OCI-LY1 (cell line): ENCODE results near the gene KCNB1.

ENCODE experiments used
- H2AFZ ChIP-seq: fragments of 200-600 bp; sonication (generic), shearing (Covaris generic); 2 replicates; pipeline ENCODE4 v1.6.0; 2014; ENCODE audit warnings: antibody characterized with exemption, mild to moderate bottlenecking, low read length
- H3F3A ChIP-seq: fragments of 200-600 bp; sonication (generic), shearing (Covaris generic); 2 replicates; pipeline ENCODE4 v1.6.0; 2014; ENCODE audit warnings: mild to moderate bottlenecking, antibody characterized with exemption, low read length, moderate library complexity; ENCODE audit not compliant: insufficient read depth
- H3K27ac ChIP-seq: fragments of 200-600 bp; sonication (generic); 2 replicates; pipeline ENCODE4 v1.5.1; 2014; ENCODE audit warnings: low read length, mixed run types, mild to moderate bottlenecking, low read depth; ENCODE audit not compliant: poor library complexity, severe bottlenecking
- H3K27me3 ChIP-seq: fragments of 200-600 bp; sonication (generic); 2 replicates; pipeline ENCODE4 v1.6.0; 2014; ENCODE audit warnings: antibody characterized with exemption, mild to moderate bottlenecking, low read length, moderate library complexity; ENCODE audit not compliant: insufficient read depth
- H3K36me3 ChIP-seq: fragments of 200-600 bp; sonication (generic); 2 replicates; pipeline ENCODE4 v1.6.1; 2014; ENCODE audit warnings: mild to moderate bottlenecking, antibody characterized with exemption, low read length, moderate library complexity, mixed read lengths; ENCODE audit not compliant: insufficient read depth
- H3K4me1 ChIP-seq: fragments of 200-600 bp; sonication (generic); 2 replicates; pipeline ENCODE4 v1.5.1; 2014; ENCODE audit warnings: mild to moderate bottlenecking, low read length, moderate library complexity; ENCODE audit not compliant: insufficient read depth, severe bottlenecking
- H3K4me2 ChIP-seq: fragments of 200-600 bp; sonication (generic), shearing (Covaris generic); 2 replicates; pipeline ENCODE4 v1.6.1; 2014; ENCODE audit warnings: low read length
- H3K4me3 ChIP-seq: fragments of 200-600 bp; sonication (generic); 2 replicates; pipeline ENCODE4 v1.5.1; 2014; ENCODE audit warnings: low read length, low read depth, mild to moderate bottlenecking, mixed read lengths; ENCODE audit not compliant: poor library complexity, severe bottlenecking
- H3K79me2 ChIP-seq: fragments of 200-600 bp; shearing (Covaris generic); 2 replicates; pipeline ENCODE4 v1.6.1; 2016; ENCODE audit warnings: mixed run types, low read length, mixed read lengths; ENCODE audit not compliant: insufficient read depth
- H3K9ac ChIP-seq: fragments of 200-600 bp; sonication (generic), shearing (Covaris generic); 2 replicates; pipeline ENCODE4 v1.6.1; 2014; ENCODE audit warnings: mild to moderate bottlenecking, low read length, mixed read lengths
- H3K9me2 ChIP-seq: fragments of 200-600 bp; sonication (generic), shearing (Covaris generic); 2 replicates; pipeline ENCODE4 v1.6.1; 2014; ENCODE audit warnings: low read depth, mild to moderate bottlenecking, low read length, mixed read lengths
- H3K9me3 ChIP-seq: fragments of 200-600 bp; shearing (Covaris generic); 2 replicates; pipeline ENCODE4 v1.6.1; 2014; ENCODE audit warnings: low read length, mixed read lengths
- H4K20me1 ChIP-seq: fragments of 200-600 bp; sonication (generic), shearing (Covaris generic); 2 replicates; pipeline ENCODE4 v1.6.0; 2016; ENCODE audit warnings: mild to moderate bottlenecking, low read length; ENCODE audit not compliant: insufficient read depth
- CTCF ChIP-seq: fragments of 200-600 bp; sonication (generic), shearing (Covaris generic); IDR thresholded peaks from 2 replicates; pipeline ENCODE4 v1.5.1; 2017; ENCODE audit warnings: mild to moderate bottlenecking, antibody characterized with exemption, low read length, moderate library complexity, mixed read lengths
- EZH2 ChIP-seq: fragments of 200-600 bp; sonication (generic), shearing (Covaris generic); IDR thresholded peaks from 2 replicates; pipeline ENCODE4 v1.8.0; 2017; ENCODE audit warnings: borderline replicate concordance, mixed run types, mild to moderate bottlenecking, antibody characterized with exemption, low read length, moderate library complexity, mixed read lengths

The KCNB1 gene

GRCh38 chr20:49482621-49483017 is at the start of gene KCNB1:
Gene KCNB1, minus strand, starts transcription at chr20:49482668. Its CDS starts 188 bp downstream, at chr20:49482480.
- no peak for TF ChIP-seq CTCF
- no peak for TF ChIP-seq EZH2
- H3K79me2 ChIP-seq, result no peaks in the 10 kb centered on the region
- no peak within 1 kb of the TSS for H2AFZ ChIP-seq
- H3K9me3 ChIP-seq, result no peaks in the 10 kb centered on the region
- H3K4me3 ChIP-seq, result no peak within 1 kb of the TSS
- H3K4me2 ChIP-seq, result no peak within 1 kb of the TSS
- H3K36me3 ChIP-seq, result no peaks in the 10 kb centered on the region
- H3K4me1 ChIP-seq, result no peaks in the 10 kb centered on the region
- no peak within 1 kb of the TSS for H3K9ac ChIP-seq
- H4K20me1 ChIP-seq, result no peaks in the 10 kb centered on the region
- H3K9me2 ChIP-seq, result no peaks in the 10 kb centered on the region
- no peak within 1 kb of the TSS for H3K27ac ChIP-seq
- no peaks in the 10 kb centered on the region for H3F3A ChIP-seq
- H3K27me3 ChIP-seq, result no peaks in the 10 kb centered on the region; the same call in 1 of the 2 replicates

GRCh38 chr20:49529470-49529869 is 47.0 kb upstream of the KCNB1 start:
- Histone ChIP-seq H3F3A (no peaks in the 10 kb centered on the region), H3K4me1 (no peaks in the 10 kb centered on the region), H3K9ac (no peak overlapping the region), H4K20me1 (no peaks in the 10 kb centered on the region), H3K4me3 (no peak overlapping the region), H3K9me3 (peaks cover 3% of the 10 kb centered on the region; the same call in 1 of the 2 replicates), H3K4me2 (no peak overlapping the region), H2AFZ (no peak overlapping the region), H3K79me2 (no peaks in the 10 kb centered on the region), H3K36me3 (no peaks in the 10 kb centered on the region; the same call in 1 of the 2 replicates), H3K9me2 (no peaks in the 10 kb centered on the region), H3K27me3 (peaks cover 4% of the 10 kb centered on the region; the same call in 1 of the 2 replicates), H3K27ac (no peak overlapping the region)
- TF ChIP-seq EZH2 (no peak), CTCF (no peak)

GRCh38 chr20:49526568-49526967 is 44.1 kb upstream of the KCNB1 start:
- Histone ChIP-seq H3K36me3 (no peaks in the 10 kb centered on the region; the same call in 1 of the 2 replicates), H3K9me2 (no peaks in the 10 kb centered on the region), H3K27me3 (peaks cover 11% of the 10 kb centered on the region; the same call in 1 of the 2 replicates), H2AFZ (no peak overlapping the region), H3K4me2 (no peak overlapping the region), H3K79me2 (no peaks in the 10 kb centered on the region), H4K20me1 (no peaks in the 10 kb centered on the region), H3K9ac (no peak overlapping the region), H3K4me1 (no peaks in the 10 kb centered on the region), H3F3A (no peaks in the 10 kb centered on the region), H3K27ac (no peak overlapping the region), H3K4me3 (no peak overlapping the region), H3K9me3 (peaks cover 3% of the 10 kb centered on the region; the same call in 1 of the 2 replicates)
- no peak for TF ChIP-seq CTCF
- TF ChIP-seq EZH2, result no peak
